Endothelial cell of umbilical vein (primary cell): ENCODE data around the gene PARD3B. TPM values are rescaled to one million over a fixed set of nuclear protein-coding genes. Genes with fewer than 3 reads are reported as not detected.

Source experiments
- BruUV-seq: library from RNA; stranded (reverse); fragments of 400-500 nt; replicated peaks from 2 replicates; lab custom pipeline; 2021; lab: Mats Ljungman, UMichigan
- CTCF ChIA-PET: fragments of 300-600, 350-600 bp; sonication (Branson Sonifier 250); formaldehyde crosslinking; loops from one replicate; lab custom pipeline; 2021; ENCODE audit warnings: antibody characterized with exemption, inconsistent platforms; lab: Charles Lee
- POLR2A ChIA-PET: fragments of 300-600, 350-600 bp; sonication (Branson Sonifier 250); formaldehyde crosslinking; loops from one replicate; lab custom pipeline; 2021; ENCODE audit warnings: antibody characterized with exemption, inconsistent platforms; lab: Charles Lee
- DNase-seq: peaks from one replicate; pipeline ENCODE4 v3.0.0-alpha.2; 2011; ENCODE audit warnings: low read depth, low spot score
- FAIRE-seq: peaks from 2 replicates; lab custom pipeline; 2011; peaks lifted over from hg19 to GRCh38; lab: Jason Lieb, UNC
- H2AFZ ChIP-seq: 2 replicates; pipeline ENCODE4 v1.6.0; 2012; ENCODE audit warnings: low read depth, low read length, control low read depth, inconsistent platforms
- H3K27ac ChIP-seq: 2 replicates; pipeline ENCODE4 v1.5.1; 2011; ENCODE audit warnings: low read depth, mild to moderate bottlenecking, control low read depth, low read length, moderate library complexity; ENCODE audit not compliant: insufficient read depth
- H3K27me3 ChIP-seq, 2 experiments: 2 replicates each; pipeline versions ENCODE4 v1.6.0 to v1.6.1; 2011; ENCODE audit warnings: low read length in 2 of 2, mixed read lengths in 1 of 2; ENCODE audit not compliant: control insufficient read depth in 2 of 2, insufficient read depth in 2 of 2
- H3K36me3 ChIP-seq, 2 experiments: 2 replicates in 1 of 2; 3 replicates in 1 of 2; pipeline ENCODE4 v1.5.1; 2011; ENCODE audit warnings: low read length in 2 of 2, mild to moderate bottlenecking in 1 of 2, moderate library complexity in 1 of 2; ENCODE audit not compliant: control insufficient read depth in 2 of 2, insufficient read depth in 2 of 2; ENCODE audit errors: extremely low read depth in 1 of 2
- H3K4me1 ChIP-seq: 3 replicates; pipeline ENCODE4 v1.5.1; 2011; ENCODE audit warnings: mild to moderate bottlenecking, low read length; ENCODE audit not compliant: control insufficient read depth, insufficient read depth; ENCODE audit errors: extremely low read depth
- H3K4me2 ChIP-seq: 2 replicates; pipeline ENCODE4 v1.6.1; 2011; ENCODE audit warnings: low read length, control low read depth, mixed read lengths; ENCODE audit not compliant: insufficient read depth
- H3K4me3 ChIP-seq, 3 experiments: fragments of 200-600 bp in 1 of 3; sonication (generic), shearing (Covaris generic) in 1 of 3; replicated peaks in 1 of 3; 2 replicates each; pipeline ENCODE4 v1.5.1; 2011 to 2016; ENCODE audit warnings: control low read depth in 3 of 3, low read length in 3 of 3, mild to moderate bottlenecking in 2 of 3, inconsistent platforms in 1 of 3, low read depth in 1 of 3, moderate library complexity in 1 of 3; ENCODE audit not compliant: insufficient read depth in 1 of 3
- H3K79me2 ChIP-seq: 2 replicates; pipeline ENCODE4 v1.6.0; 2012; ENCODE audit warnings: low read length, inconsistent platforms; ENCODE audit not compliant: control insufficient read depth, insufficient read depth
- H3K9ac ChIP-seq: replicated peaks from 2 replicates; pipeline ENCODE3; 2011; ENCODE audit warnings: low read length, control low read depth; ENCODE audit not compliant: insufficient read depth; ENCODE audit errors: extremely low read depth
- H3K9me1 ChIP-seq: replicated peaks from 3 replicates; pipeline ENCODE4 v1.6.0; 2011; ENCODE audit warnings: mild to moderate bottlenecking, low read length; ENCODE audit not compliant: control insufficient read depth, insufficient read depth; ENCODE audit errors: extremely low read depth
- H3K9me3 ChIP-seq: replicated peaks from 2 replicates; pipeline ENCODE4 v1.5.1; 2012; ENCODE audit warnings: low read length, inconsistent platforms; ENCODE audit not compliant: control insufficient read depth, insufficient read depth
- H4K20me1 ChIP-seq: replicated peaks from 2 replicates; pipeline ENCODE3; 2011; ENCODE audit warnings: mild to moderate bottlenecking, low read length; ENCODE audit not compliant: control insufficient read depth, insufficient read depth; ENCODE audit errors: extremely low read depth
- EZH2 ChIP-seq: IDR thresholded peaks from 2 replicates; pipeline ENCODE4 v1.6.1; 2012; ENCODE audit warnings: borderline replicate concordance, low read depth, mild to moderate bottlenecking, moderate library complexity, low read length, inconsistent platforms; ENCODE audit not compliant: severe bottlenecking
- FOS ChIP-seq: IDR thresholded peaks from 2 replicates; pipeline ENCODE4 v1.6.1; 2011; ENCODE audit warnings: mild to moderate bottlenecking, low read length, moderate library complexity, borderline replicate concordance; ENCODE audit not compliant: insufficient read depth
- GATA2 ChIP-seq: IDR thresholded peaks from 2 replicates; pipeline ENCODE4 v1.7.0; 2011; ENCODE audit warnings: low read depth, mild to moderate bottlenecking, moderate library complexity, mixed read lengths, low read length; ENCODE audit not compliant: insufficient read length, insufficient read depth
- JUN ChIP-seq: IDR thresholded peaks from 2 replicates; pipeline ENCODE4 v1.6.1; 2011; ENCODE audit warnings: borderline replicate concordance, low read depth; ENCODE audit not compliant: insufficient read length, insufficient read depth
- MYC ChIP-seq: IDR thresholded peaks from one replicate; pipeline ENCODE4 v1.6.1; 2011; ENCODE audit warnings: mild to moderate bottlenecking, low read depth, low read length
- POLR2A ChIP-seq: IDR thresholded peaks from 2 replicates; pipeline ENCODE4 v1.6.1; 2012; ENCODE audit warnings: low read depth, mild to moderate bottlenecking, control low read depth, low read length
- dilution Hi-C: fragments of 300-500 bp; cut with MboI; formaldehyde crosslinking; loops from one replicate; pipeline ENCODE4 v1.15.0; 2019; ENCODE audit warnings: low sequenced_read_pairs; ENCODE audit not compliant: extremely low pct_ligation_motif_present
- intact Hi-C: fragments of 100-400 bp; cut with micrococcal nuclease; formaldehyde crosslinking; loops from one replicate; pipeline ENCODE4 v1.10.0; 2022
- polyA plus RNA-seq, 4 experiments: library from polyadenylated mRNA; depleted of rRNA in 3 of 4; stranded (reverse) in 3 of 4; unstranded in 1 of 4; fragments of >200 nt; gene quantifications; 2 replicates each; pipeline versions ENCODE4 v1.2.1 to v1.2.3, GENCODE V29; 2011 to 2012; ENCODE audit warnings: missing spikeins in 1 of 4
- total RNA-seq: library from RNA; stranded (reverse); gene quantifications from 2 replicates; pipeline ENCODE4 v1.2.3, GENCODE V29; 2021
- TF ChIP-seq, protein P1 (sequence below): IDR thresholded peaks from 2 replicates; pipeline ENCODE4 v1.6.1; 2011; ENCODE audit not compliant: insufficient read depth, insufficient read length
- TF ChIP-seq, protein P2 (sequence below), 2 donors: IDR thresholded peaks; 1 replicate in 1 of 2; 2 replicates in 1 of 2; pipeline ENCODE4 v1.5.1; 2011; ENCODE audit warnings: low read length in 2 of 2, mild to moderate bottlenecking in 2 of 2, moderate library complexity in 2 of 2, control low read depth in 1 of 2, inconsistent platforms in 1 of 2, low read depth in 1 of 2; ENCODE audit not compliant: insufficient read depth in 1 of 2; ENCODE audit errors: extremely low read depth in 1 of 2

Gene PARD3B
- total and polyA plus RNA-seq, 2 donors (not counting 3 experiments of a cell fraction or from before 2014, with no cell fraction given): 2.2 to 30.9 TPM

DNA sequence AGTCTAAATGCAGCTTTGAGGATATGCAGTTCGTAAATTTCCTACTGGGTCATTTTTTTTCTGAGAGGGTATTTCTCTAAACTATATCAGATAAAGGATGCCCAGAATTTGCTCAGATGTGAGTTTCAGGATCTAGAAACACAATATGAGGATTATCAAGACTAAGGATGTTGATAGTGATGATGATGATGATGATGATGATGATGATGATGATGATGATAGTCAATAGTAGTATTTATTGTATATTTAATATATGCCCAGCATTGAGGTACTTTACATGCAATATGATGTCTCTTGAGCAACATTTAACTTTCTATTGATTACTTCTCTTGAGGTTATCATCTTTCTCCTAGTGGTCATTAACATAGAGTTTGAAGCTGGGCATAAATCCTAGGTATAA lies 914.9 kb downstream of the PARD3B start:
- FAIRE-seq (no peak), DNase-seq (no peak)
- H3K79me2 ChIP-seq: no peaks in the 10 kb centered on the region
- no peaks in the 10 kb centered on the region for H3K9me3 ChIP-seq
- no peak overlapping the region for H3K4me2 ChIP-seq
- no peaks in the 10 kb centered on the region for H4K20me1 ChIP-seq
- dilution Hi-C loops (no loop called here), intact Hi-C loops (no loop called here)
- no peak for TF ChIP-seq MYC
- TF ChIP-seq JUN: no peak
- TF ChIP-seq, protein P1, sequence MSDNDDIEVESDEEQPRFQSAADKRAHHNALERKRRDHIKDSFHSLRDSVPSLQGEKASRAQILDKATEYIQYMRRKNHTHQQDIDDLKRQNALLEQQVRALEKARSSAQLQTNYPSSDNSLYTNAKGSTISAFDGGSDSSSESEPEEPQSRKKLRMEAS: no peak
- TF ChIP-seq, protein P2, sequence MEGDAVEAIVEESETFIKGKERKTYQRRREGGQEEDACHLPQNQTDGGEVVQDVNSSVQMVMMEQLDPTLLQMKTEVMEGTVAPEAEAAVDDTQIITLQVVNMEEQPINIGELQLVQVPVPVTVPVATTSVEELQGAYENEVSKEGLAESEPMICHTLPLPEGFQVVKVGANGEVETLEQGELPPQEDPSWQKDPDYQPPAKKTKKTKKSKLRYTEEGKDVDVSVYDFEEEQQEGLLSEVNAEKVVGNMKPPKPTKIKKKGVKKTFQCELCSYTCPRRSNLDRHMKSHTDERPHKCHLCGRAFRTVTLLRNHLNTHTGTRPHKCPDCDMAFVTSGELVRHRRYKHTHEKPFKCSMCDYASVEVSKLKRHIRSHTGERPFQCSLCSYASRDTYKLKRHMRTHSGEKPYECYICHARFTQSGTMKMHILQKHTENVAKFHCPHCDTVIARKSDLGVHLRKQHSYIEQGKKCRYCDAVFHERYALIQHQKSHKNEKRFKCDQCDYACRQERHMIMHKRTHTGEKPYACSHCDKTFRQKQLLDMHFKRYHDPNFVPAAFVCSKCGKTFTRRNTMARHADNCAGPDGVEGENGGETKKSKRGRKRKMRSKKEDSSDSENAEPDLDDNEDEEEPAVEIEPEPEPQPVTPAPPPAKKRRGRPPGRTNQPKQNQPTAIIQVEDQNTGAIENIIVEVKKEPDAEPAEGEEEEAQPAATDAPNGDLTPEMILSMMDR (IDR thresholded peaks at IDR 0.05; ENCODE audit: extremely low read depth in 1 of 2, insufficient read depth in 1 of 2, low read depth in 1 of 2, low read length in 2 of 2): no peak
- no peak for TF ChIP-seq EZH2
- TF ChIP-seq POLR2A: no peak
- TF ChIP-seq GATA2: no peak
- no peak for TF ChIP-seq FOS
- H3K9me1 ChIP-seq: no peaks in the 10 kb centered on the region
- BruUV-seq: no TSS peak
- POLR2A ChIA-PET: no interaction called here
- H3K4me3 ChIP-seq: no peak overlapping the region
- H3K4me1 ChIP-seq: no peaks in the 10 kb centered on the region
- H3K27me3 ChIP-seq: no peaks in the 10 kb centered on the region
- H2AFZ ChIP-seq: no peak overlapping the region
- CTCF ChIA-PET: no interaction called here
- H3K36me3 ChIP-seq: no peaks in the 10 kb centered on the region
- no peak overlapping the region for H3K27ac ChIP-seq
- H3K9ac ChIP-seq: no peak overlapping the region
